ENCODE results near the gene TMEM97.

Gene TMEM97

DNA sequence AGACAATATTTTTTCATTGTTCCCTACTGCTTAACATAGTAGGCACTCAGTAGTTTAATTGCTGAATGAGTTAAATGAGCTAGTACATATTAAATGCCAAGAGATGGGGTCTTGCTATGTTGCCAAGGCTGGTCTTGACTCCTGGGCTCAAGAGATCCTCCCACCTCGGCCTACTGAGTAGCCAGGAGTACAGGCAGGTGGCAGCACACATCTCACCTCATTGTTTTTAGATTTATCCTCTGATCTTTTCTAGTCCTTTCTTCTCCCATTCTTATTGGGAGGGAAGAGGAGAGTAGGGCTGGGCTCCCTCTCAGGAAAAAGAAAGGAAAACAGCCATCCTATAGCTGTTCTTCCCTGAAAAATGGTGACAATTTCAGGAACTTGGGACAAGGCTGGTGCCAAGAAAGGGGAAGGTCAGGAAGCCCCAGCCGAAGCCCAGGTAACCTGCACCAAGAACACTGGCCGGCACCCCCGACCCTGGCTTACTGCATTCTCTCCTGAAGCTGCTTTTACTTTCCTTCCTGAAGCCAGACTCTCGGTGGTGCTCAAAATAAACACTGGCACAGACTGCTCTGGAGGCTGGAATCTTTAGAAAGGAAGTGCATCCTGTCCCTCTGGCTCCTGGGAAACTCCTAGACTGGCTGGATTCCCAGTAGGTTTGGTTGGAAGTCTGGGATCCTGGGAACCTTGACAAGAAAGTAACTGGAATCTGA lies 19.2 kb downstream of the TMEM97 start:
- peak; percentile 46 for DNase-seq (ENCODE audit: low read depth)

- peak; percentile 53 for DNase-seq (ENCODE audit: low read depth)
These were observed 19.8 kb downstream of the TMEM97 start for GRCh38 chr17:28338769-28339212.

DNA sequence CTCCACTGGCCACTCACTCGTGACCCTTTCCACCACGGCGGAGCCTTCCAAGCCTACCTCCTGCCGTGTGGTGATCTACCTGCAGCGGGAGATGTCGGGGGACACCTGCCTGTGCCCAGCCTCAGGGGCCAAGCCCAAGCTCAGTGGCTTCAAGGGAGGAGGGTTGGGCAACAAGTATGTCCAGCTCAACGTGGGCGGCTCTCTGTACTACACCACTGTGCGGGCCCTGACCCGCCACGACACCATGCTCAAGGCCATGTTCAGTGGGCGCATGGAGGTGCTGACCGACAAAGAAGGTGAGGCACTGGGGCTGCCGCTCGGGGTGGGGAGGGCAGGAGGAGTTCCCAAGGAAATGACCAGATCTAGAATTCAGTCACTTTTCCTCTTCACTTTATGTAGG lies 20.4 kb downstream of the TMEM97 start:
- no peak for DNase-seq (ENCODE audit: low read depth)

DNA sequence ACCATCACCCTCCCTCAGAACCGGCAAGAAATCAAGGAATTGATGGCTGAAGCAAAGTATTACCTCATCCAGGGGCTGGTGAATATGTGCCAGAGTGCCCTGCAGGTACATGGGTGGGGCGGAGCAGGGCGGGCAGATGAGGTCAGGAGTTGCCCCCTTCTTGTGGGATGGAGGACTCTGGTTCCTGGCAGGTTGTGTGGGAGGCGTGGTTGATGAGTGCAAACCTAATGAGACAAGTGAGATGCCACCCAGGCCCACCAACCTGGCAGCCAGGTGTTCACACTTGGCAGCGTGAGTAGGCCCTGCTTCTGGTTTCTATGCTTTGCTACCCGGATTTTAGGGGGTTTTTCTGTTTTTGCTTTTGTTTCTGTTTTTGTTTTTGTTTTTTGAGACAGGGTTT lies 21.4 kb downstream of the TMEM97 start:
- DNase-seq (ENCODE audit: low read depth), result no peak

- no peak for DNase-seq (ENCODE audit: low read depth)
These were observed 22.5 kb downstream of the TMEM97 start for GRCh38 chr17:28341516-28341915.

DNA sequence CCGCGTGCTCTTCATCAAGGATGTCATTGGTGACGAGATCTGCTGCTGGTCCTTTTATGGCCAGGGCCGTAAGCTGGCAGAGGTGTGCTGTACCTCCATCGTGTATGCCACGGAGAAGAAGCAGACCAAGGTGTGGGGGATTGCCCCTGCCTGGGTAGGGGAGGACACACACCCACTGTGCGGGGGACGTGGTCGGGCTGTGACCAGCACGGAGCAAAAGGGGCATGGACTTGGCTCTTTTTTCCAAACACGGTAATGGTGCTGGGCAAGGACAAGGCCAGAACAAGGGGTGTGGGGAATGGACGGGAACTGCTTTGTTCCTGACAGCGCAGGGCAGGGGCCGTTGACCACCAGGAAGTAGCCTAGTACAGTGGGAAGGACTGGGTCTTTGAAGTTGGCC lies 23.3 kb downstream of the TMEM97 start:
- no peak for DNase-seq (ENCODE audit: low read depth)

DNA sequence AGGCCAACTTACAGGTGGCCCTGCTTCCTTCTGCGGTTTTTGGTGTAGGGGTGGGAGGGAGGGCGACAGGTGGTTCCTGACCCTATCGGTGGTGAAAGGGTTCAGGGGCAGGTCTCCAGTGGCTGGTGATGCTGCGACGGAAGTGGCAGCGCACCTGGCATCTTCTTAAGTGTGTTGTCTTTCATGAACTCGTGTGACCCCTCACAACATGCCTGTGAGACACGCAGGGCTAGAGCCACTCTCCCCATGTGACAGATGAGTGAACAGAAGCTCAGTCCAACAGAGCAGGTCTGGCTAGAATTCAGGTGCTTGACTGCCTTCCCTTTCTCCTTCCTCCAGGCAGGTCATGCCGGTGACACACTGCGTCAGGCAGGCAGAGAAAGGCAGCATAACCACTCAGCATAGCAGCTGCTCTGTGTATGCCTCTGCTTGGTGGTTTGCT lies 24.5 kb downstream of the TMEM97 start:
- no peak for DNase-seq (ENCODE audit: low read depth)

GRCh38 chr17:28344011-28344410 lies 25.0 kb downstream of the TMEM97 start:
- no peak for DNase-seq (ENCODE audit: low read depth)

GRCh38 chr17:28344435-28344901 lies 25.5 kb downstream of the TMEM97 start:
- no peak for DNase-seq (ENCODE audit: low read depth)

GRCh38 chr17:28345419-28346198 lies 26.6 kb downstream of the TMEM97 start:
- no peak for DNase-seq (ENCODE audit: low read depth)

DNA sequence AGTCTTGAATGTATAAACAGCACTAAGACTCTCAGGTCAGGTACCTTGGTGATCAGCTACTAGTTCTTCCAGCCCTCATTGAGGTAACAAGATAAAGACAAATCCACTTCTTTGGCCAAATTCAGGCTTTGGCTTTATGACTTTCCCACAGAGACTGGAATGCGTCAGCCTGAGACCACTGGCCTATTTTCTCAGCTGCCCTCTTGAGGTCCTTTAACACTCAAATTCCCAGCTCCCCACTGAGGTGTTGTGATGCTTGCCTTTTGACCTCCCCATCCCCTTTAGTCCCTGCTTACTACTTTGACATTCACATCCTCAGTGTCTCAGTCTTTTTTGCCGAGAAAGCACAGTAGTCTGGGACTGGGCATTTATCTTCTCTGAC lies 27.2 kb downstream of the TMEM97 start:
- DNase-seq (ENCODE audit: low read depth), result no peak

DNA sequence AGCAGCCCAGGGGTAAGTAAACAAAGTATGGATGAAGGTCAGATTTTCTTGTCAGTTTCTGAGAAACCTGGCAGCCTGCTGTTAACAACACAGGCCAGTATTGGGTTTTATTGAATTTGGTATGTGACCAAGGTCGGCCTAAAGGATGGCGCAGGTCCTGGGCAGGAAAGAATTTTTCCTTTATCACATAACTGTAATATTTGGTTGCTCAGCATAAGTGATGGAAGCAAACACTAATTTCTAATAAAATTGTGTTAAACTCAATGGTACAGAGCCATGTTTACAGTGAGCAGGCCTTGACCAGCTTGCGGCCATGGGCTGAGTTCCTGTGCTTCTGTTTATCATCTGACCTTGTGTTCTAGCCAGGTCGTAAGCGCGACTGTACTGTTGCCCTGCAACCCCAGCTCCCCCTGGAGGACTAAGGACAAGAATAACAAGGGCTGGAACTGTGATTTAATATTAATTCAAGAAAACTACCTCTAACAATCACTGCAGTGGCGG lies 27.8 kb downstream of the TMEM97 start:
- peak; percentile 82 for DNase-seq (ENCODE audit: low read depth)

DNA sequence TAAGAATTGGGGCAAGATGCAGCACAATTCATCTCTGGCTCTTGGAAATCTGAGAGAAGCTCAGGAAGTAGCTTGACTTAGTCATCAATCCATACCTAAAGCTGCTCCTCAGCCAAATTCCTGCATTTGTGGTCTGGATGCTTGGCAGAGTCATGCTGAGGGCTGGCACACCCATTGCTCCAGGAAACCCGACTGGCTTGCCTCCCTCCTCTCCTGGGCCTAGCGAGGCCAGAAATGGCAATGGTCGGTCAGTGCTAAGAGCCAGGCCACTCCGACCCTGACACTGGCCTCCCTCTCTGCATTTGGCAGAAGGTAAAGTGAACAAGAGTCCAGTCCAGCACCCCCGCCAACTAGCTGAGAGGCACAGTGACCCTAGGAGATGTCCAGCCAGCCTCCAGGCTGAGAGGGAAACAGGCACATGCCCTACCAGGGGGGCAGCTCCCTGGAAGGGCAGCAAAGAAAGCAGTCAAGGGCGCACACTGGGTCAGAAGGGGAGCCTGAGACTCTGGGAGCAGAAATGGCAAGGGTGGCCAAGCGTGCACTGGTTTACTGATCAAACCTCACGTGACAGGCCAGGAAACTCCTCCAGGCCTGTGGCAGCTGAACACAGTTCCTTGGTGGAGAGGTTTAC lies 28.4 kb downstream of the TMEM97 start:
- DNase-seq (ENCODE audit: low read depth), result peak; percentile 88

DNA sequence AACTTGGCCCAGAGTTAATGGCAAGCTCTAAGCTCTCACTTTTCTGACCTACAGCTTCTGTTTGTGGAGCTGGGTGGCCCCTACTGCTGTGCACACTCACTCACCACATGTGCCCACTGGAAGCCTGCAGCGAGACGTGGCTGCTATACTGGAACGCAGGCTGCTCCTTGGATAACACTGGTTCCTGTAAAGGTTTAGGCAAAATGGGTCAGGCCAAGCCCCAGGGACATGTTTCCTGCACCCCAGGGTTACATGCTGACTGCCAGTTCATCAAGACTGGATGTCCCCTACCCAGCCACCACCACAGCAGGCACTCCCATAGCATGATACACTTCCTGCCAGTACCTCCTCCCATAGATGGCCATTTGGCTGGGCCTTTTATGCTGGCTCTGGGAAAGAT lies 30.0 kb downstream of the TMEM97 start:
- DNase-seq (ENCODE audit: low read depth), result no peak

DNA sequence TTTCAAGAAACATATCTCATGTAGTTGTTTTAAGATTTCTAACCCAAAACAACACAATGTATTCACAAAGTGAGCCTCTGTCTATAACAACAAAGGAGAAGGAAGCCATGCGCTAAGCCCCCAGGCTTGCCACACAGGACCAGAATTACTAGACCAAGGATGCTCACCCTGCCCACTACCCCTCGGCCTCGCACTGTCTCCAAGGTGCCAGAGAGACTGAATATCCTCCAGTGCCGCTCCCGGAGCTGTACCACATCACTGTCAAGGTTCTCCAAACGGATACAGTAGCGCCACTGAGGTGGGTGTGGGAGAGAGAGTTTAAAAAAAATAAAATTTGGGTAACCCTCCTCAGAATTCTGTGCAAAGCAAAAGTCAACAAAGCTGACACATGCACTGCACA lies 31.3 kb downstream of the TMEM97 start:
- no peak for DNase-seq (ENCODE audit: low read depth)

- DNase-seq (ENCODE audit: low read depth), result peak; percentile 95
These were observed 38.3 kb downstream of the TMEM97 start, which contains the start of gene POLDIP2 for GRCh38 chr17:28357061-28357900. Gene POLDIP2, minus strand, starts transcription at chr17:28357527. Its CDS starts 79 bp downstream, at chr17:28357448.

DNA sequence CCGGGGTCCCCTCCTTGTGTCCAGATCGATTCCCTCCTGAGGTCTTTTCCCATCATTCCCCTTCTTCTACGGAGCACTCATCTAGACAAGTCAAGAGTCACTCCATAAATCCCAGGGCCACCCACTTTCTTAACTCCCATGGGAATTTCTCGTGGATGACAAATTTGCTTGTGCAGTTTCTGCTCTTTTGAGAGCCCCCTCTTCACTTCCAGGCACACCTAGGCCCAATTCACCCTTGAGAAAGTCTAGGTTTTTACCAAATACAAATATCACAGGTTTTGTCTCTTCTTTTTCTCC lies 38.8 kb downstream of the TMEM97 start:
- DNase-seq (ENCODE audit: low read depth), result no peak

GRCh38 chr17:28363186-28363585 lies 44.2 kb downstream of the TMEM97 start:
- DNase-seq (ENCODE audit: low read depth), result no peak

GRCh38 chr17:28363776-28364650 lies 45.0 kb downstream of the TMEM97 start:
- no peak for DNase-seq (ENCODE audit: low read depth)

DNA sequence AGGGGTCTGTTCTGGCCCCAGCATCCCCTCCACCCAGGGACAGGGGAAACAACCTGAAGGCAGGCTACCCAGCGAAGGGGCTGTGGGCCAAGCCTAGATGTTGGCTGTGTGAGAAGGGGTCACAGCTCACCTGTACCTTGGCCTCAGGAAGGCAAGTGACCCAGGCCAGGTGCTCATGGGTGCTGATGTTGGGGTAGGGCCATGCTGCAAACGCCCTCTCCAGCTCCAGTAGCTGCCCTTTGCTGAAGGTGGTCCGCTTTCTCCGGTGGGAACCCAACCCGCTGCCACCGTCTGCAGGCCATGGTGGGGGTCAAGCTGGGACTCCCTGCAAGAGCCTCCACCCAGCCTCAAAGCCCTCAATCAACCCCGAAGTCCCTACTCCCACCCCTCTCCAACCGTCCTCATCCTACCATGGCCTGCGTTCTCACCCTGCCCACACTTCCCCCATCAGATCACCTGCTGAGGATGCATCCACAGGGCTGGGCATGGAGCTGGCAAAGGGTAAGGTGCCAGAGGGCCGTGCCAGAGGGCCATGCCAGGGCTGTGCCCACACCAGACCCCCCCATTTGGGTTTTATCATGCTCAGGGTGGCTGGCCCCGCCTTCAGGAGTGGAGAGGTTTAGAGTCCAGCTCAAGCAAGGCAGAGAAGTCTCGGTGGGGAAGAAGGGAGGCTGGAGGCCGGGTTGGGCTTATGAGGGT lies 45.8 kb downstream of the TMEM97 start, which contains the start of gene SEBOX:
TSS of gene SEBOX (minus strand) at position 535 of the 699 bp plus-strand sequence. CDS start at position 487, 48 bp downstream.
- no peak for DNase-seq (ENCODE audit: low read depth)

All from iris pigment epithelial cell (primary cell).